Measurements from ENCODE around the gene MRPS35.

Gene MRPS35

GRCh38 chr12:27771481-27772327 lies 61.1 kb downstream of the MRPS35 start:
- DNase-seq (ENCODE audit: insufficient read length, low spot score) (no peak), FAIRE-seq (no peak)

GRCh38 chr12:27772328-27773049 lies 61.9 kb downstream of the MRPS35 start:
- DNase-seq (ENCODE audit: insufficient read length, low spot score): no peak
- no peak for FAIRE-seq

- FAIRE-seq: no peak
- DNase-seq (ENCODE audit: insufficient read length, low spot score): no peak
Measured at GRCh38 chr12:27777141-27777540, 66.5 kb downstream of the MRPS35 start.

GRCh38 chr12:27778206-27778605 lies 67.6 kb downstream of the MRPS35 start:
- FAIRE-seq (no peak), DNase-seq (ENCODE audit: insufficient read length, low spot score) (no peak)

GRCh38 chr12:27779416-27779919 lies 68.8 kb downstream of the MRPS35 start:
- DNase-seq (ENCODE audit: insufficient read length, low spot score) (peak; percentile 18), FAIRE-seq (no peak)

- DNase-seq (ENCODE audit: insufficient read length, low spot score): peak; percentile 79
- peak; percentile 69 for FAIRE-seq
Measured at GRCh38 chr12:27779920-27780611, 69.4 kb downstream of the MRPS35 start, which contains the start of the genes KLHL42 and MANSC4. Gene KLHL42 (plus strand): TSS chr12:27780233. CDS start chr12:27780331, 98 bp downstream. Gene MANSC4 (minus strand): TSS chr12:27780236. CDS start chr12:27771276, 8,960 bp downstream.

GRCh38 chr12:27780612-27781408 lies 70.2 kb downstream of the MRPS35 start:
- FAIRE-seq (no peak), DNase-seq (ENCODE audit: insufficient read length, low spot score) (peak; percentile 9)

- no peak for FAIRE-seq
- DNase-seq (ENCODE audit: insufficient read length, low spot score): no peak
Measured at GRCh38 chr12:27781680-27782079, 71.0 kb downstream of the MRPS35 start.

- no peak for FAIRE-seq
- no peak for DNase-seq (ENCODE audit: insufficient read length, low spot score)
Measured at GRCh38 chr12:27782481-27782880, 71.8 kb downstream of the MRPS35 start.

- FAIRE-seq (no peak), DNase-seq (ENCODE audit: insufficient read length, low spot score) (no peak)
Measured at GRCh38 chr12:27785882-27786570, 75.4 kb downstream of the MRPS35 start.

GRCh38 chr12:27787559-27787958 lies 76.9 kb downstream of the MRPS35 start:
- DNase-seq (ENCODE audit: insufficient read length, low spot score) (no peak), FAIRE-seq (no peak)

GRCh38 chr12:27790179-27790578 lies 79.5 kb downstream of the MRPS35 start:
- FAIRE-seq: no peak
- DNase-seq (ENCODE audit: insufficient read length, low spot score): no peak

GRCh38 chr12:27794818-27795584 lies 84.4 kb downstream of the MRPS35 start:
- FAIRE-seq: no peak

GRCh38 chr12:27796128-27796527 lies 85.5 kb downstream of the MRPS35 start:
- DNase-seq (ENCODE audit: insufficient read length, low spot score) (no peak), FAIRE-seq (no peak)

More at GRCh38 chr12:27794818-27795584, 84.4 kb downstream of the MRPS35 start:
- DNase-seq (ENCODE audit: insufficient read length, low spot score): no peak

GRCh38 chr12:27797301-27798025 lies 86.8 kb downstream of the MRPS35 start:
- FAIRE-seq (no peak), DNase-seq (ENCODE audit: insufficient read length, low spot score) (no peak)

GRCh38 chr12:27800819-27801218 lies 90.2 kb downstream of the MRPS35 start:
- DNase-seq (ENCODE audit: insufficient read length, low spot score): no peak
- no peak for FAIRE-seq

GRCh38 chr12:27801630-27802029 lies 91.0 kb downstream of the MRPS35 start:
- no peak for DNase-seq (ENCODE audit: insufficient read length, low spot score)

GRCh38 chr12:27802511-27802910 lies 91.9 kb downstream of the MRPS35 start:
- no peak for FAIRE-seq

More at GRCh38 chr12:27801630-27802029, 91.0 kb downstream of the MRPS35 start:
- no peak for FAIRE-seq

More at GRCh38 chr12:27802511-27802910, 91.9 kb downstream of the MRPS35 start:
- no peak for DNase-seq (ENCODE audit: insufficient read length, low spot score)

Measured in GM19239 (cell line).